ENCODE data around the gene AREL1. TPM values are rescaled to one million over a fixed set of nuclear protein-coding genes. Genes with fewer than 3 reads are reported as not detected.

Gene AREL1
- total and polyA plus RNA-seq, 2 of the 8 experiments (the other 6 are each of a cell fraction or from before 2014, with no cell fraction given): 31.4 to 49.1 TPM

GRCh38 chr14:74627076-74627475 lies 85.8 kb downstream of the AREL1 start:
- Histone ChIP-seq H3K4ac (replicated peaks; ENCODE audit: insufficient read length, low read depth, low read length) (no peak overlapping the region), H4K20me1 (replicated peaks in 1 of 2; ENCODE audit: control insufficient read depth in 1 of 2, insufficient read depth in 2 of 2, low read length in 2 of 2) (no peaks in the 10 kb centered on the region), H2BK12ac (ENCODE audit: low read depth, low read length) (no peak overlapping the region), H2BK20ac (ENCODE audit: low read length) (no peak overlapping the region), H2AK5ac (ENCODE audit: low read depth, low read length) (no peak overlapping the region), H3K14ac (ENCODE audit: insufficient read length) (no peak overlapping the region), H3K23me2 (ENCODE audit: low read depth, low read length) (no peaks in the 10 kb centered on the region; the same call in 1 of the 2 replicates), H3K4me1 (replicated peaks in 1 of 4; ENCODE audit: control insufficient read depth in 3 of 4, insufficient read depth in 4 of 4, low read length in 3 of 4) (peaks cover 0 to 5% (median 0%) of the 10 kb centered on the region in 4 experiments; a peak in 4 of 7 replicates), H3K4me3 (ENCODE audit: extremely low read depth in 1 of 4, insufficient read depth in 2 of 4, low read depth in 3 of 4, low read length in 4 of 4) (no peak overlapping the region), H4K8ac (ENCODE audit: extremely low read depth, insufficient read depth, low read length) (no peak overlapping the region), H3K36me3 (ENCODE audit: control insufficient read depth in 2 of 4, insufficient read depth in 4 of 4, low read length in 3 of 4) (no peaks in the 10 kb centered on the region), H2BK15ac (ENCODE audit: low read length) (no peak overlapping the region), H3K79me2 (ENCODE audit: control insufficient read depth in 1 of 2, insufficient read depth in 2 of 2, low read length in 2 of 2) (no peaks in the 10 kb centered on the region), H3K27me3 (replicated peaks in 1 of 4; ENCODE audit: control insufficient read depth in 3 of 4, extremely low read depth in 1 of 4, insufficient read depth in 3 of 4, low read length in 3 of 4) (no peaks in the 10 kb centered on the region), H3K18ac (ENCODE audit: extremely low read depth, low read length) (no peak overlapping the region), H2AFZ (ENCODE audit: low read length) (no peak overlapping the region), H4K5ac (ENCODE audit: insufficient read length, low read depth, low read length) (no peak overlapping the region), H3K23ac (ENCODE audit: insufficient read length) (no peak overlapping the region), H3K79me1 (ENCODE audit: low read depth, low read length) (no peaks in the 10 kb centered on the region), H3K56ac (replicated peaks; ENCODE audit: insufficient read length, low read depth, low read length) (no peak overlapping the region), H3K4me2 (ENCODE audit: insufficient read depth in 1 of 2, low read depth in 2 of 2, low read length in 2 of 2) (no peak overlapping the region), H4K91ac (replicated peaks; ENCODE audit: insufficient read length, low read length) (no peak overlapping the region), H3K27ac (ENCODE audit: low read depth, low read length) (no peak overlapping the region), H2BK120ac (replicated peaks; ENCODE audit: low read depth, low read length) (no peak overlapping the region), H3K9ac (replicated peaks in 1 of 4; ENCODE audit: extremely low read depth in 1 of 4, low read depth in 3 of 4, low read length in 3 of 4) (no peak overlapping the region), H3K9me3 (ENCODE audit: insufficient read depth in 2 of 2, low read depth in 1 of 2, low read length in 1 of 2) (no peaks in the 10 kb centered on the region), H2BK5ac (ENCODE audit: low read depth, low read length) (no peak overlapping the region)
- WGBS, 2 experiments (ENCODE audit: extremely low coverage in 1 of 2, insufficient coverage in 1 of 2, insufficient read length in 1 of 2, insufficient replicate concordance in 2 of 2, low coverage in 1 of 2, low lambda C conversion rate in 2 of 2, missing lambda C conversion rate in 1 of 2): 92% methylated on average over 6 of the region's 8 CpGs; no CpG with 5 or more reads in 1 of the 2 experiments
- ChIA-PET CTCF (ENCODE audit: partially characterized antibody) (interaction anchor here (1.3 to 6.6 kb wide), 2 partner anchors 16 to 54 kb away, joined by 3 to 55 read pairs; partner anchors contain the start of gene LTBP2), POLR2A (ENCODE audit: partially characterized antibody) (no interaction called here)
- FAIRE-seq: no peak
- no peak for DNase-seq (ENCODE audit: low read depth in 1 of 2, low spot score in 2 of 2)
- TF ChIP-seq E2F6 (IDR thresholded peaks at IDR 0.05) (no peak), GTF2F1 (IDR thresholded peaks at IDR 0.05; ENCODE audit: borderline replicate concordance, low read depth, low read length) (no peak), BACH1 (IDR thresholded peaks at IDR 0.05; ENCODE audit: low read length) (no peak), HDAC2 (IDR thresholded peaks at IDR 0.05; ENCODE audit: borderline replicate concordance in 1 of 2, low read depth in 2 of 2, low read length in 2 of 2) (no peak), ATF3 (IDR thresholded peaks at IDR 0.05; ENCODE audit: insufficient read depth, low read depth, low read length) (no peak), CBX5 (IDR thresholded peaks at IDR 0.05; ENCODE audit: low read depth, low read length) (no peak), TCF12 (IDR thresholded peaks at IDR 0.05; ENCODE audit: low read depth, low read length) (no peak)
